Subcutaneous adipose tissue (tissue), 4 donors: ENCODE data around the gene IQGAP1. TPM values are rescaled to one million over a fixed set of nuclear protein-coding genes. Genes with fewer than 3 reads are reported as not detected.

ENCODE experiments used
- CTCF ChIP-seq: fragments of 450-650 bp; IDR thresholded peaks from one replicate; pipeline ENCODE4 v1.5.1; 2016; ENCODE audit warnings: low read depth, mild to moderate bottlenecking, control low read depth, antibody characterized with exemption, moderate library complexity
- total RNA-seq, 4 donors: library from RNA; depleted of rRNA; stranded (reverse); fragments of >200 nt; gene quantifications; one replicate each; pipeline ENCODE4 v1.1.0, GENCODE V29; 2016

IQGAP1 gene
- total RNA-seq, 4 donors from 2014 or later = 279 to 493 (median 310) TPM

GRCh38 chr15:90489944-90490343, 101.9 kb downstream of the IQGAP1 start:
- no peak for TF ChIP-seq CTCF

- TF ChIP-seq CTCF = no peak
Measured at GRCh38 chr15:90493647-90494046, 105.6 kb downstream of the IQGAP1 start.

GRCh38 chr15:90495067-90495466, 107.0 kb downstream of the IQGAP1 start:
- TF ChIP-seq CTCF = no peak

GRCh38 chr15:90496791-90497190, 108.7 kb downstream of the IQGAP1 start:
- no peak for TF ChIP-seq CTCF

GRCh38 chr15:90497376-90497775, 109.3 kb downstream of the IQGAP1 start:
- TF ChIP-seq CTCF = no peak

GRCh38 chr15:90497912-90498311, 109.9 kb downstream of the IQGAP1 start:
- no peak for TF ChIP-seq CTCF

GRCh38 chr15:90500171-90500570, 112.1 kb downstream of the IQGAP1 start:
- no peak for TF ChIP-seq CTCF
